GM18499 (cell line): Measurements from ENCODE around the gene PTBP2.

Experiments
- ATAC-seq: cut with Tn5 transposase; IDR thresholded peaks from one replicate; pipeline ENCODE4 v1.9.1; 2021; ENCODE audit warnings: moderate number of reproducible peaks; ENCODE audit not compliant: insufficient read depth, unreplicated experiment

PTBP2 gene

GRCh38 chr1:96808191-96808590 is 86.6 kb downstream of the PTBP2 start:
- ATAC-seq = no peak

- ATAC-seq = no peak
Measured at GRCh38 chr1:96815914-96816313, 94.3 kb downstream of the PTBP2 start.

GRCh38 chr1:96820107-96820506 is 98.5 kb downstream of the PTBP2 start:
- no peak for ATAC-seq

- ATAC-seq = no peak
Measured at GRCh38 chr1:96820671-96821070, 99.1 kb downstream of the PTBP2 start.

- ATAC-seq = no peak
Measured at GRCh38 chr1:96825231-96825630, 103.6 kb downstream of the PTBP2 start.

GRCh38 chr1:96825950-96826576 is 104.5 kb downstream of the PTBP2 start:
- ATAC-seq = no peak

- no peak for ATAC-seq
Measured at GRCh38 chr1:96833376-96833775, 111.8 kb downstream of the PTBP2 start.

GRCh38 chr1:96834986-96835385 is 113.4 kb downstream of the PTBP2 start:
- ATAC-seq = no peak

- ATAC-seq = no peak
Measured at GRCh38 chr1:96837057-96837780, 115.6 kb downstream of the PTBP2 start.

GRCh38 chr1:96837781-96838216 is 116.2 kb downstream of the PTBP2 start:
- ATAC-seq = no peak

GRCh38 chr1:96840396-96840795 is 118.8 kb downstream of the PTBP2 start:
- no peak for ATAC-seq

GRCh38 chr1:96842215-96842614 is 120.6 kb downstream of the PTBP2 start:
- no peak for ATAC-seq

- no peak for ATAC-seq
Measured at GRCh38 chr1:96843196-96843595, 121.6 kb downstream of the PTBP2 start.

- no peak for ATAC-seq
Measured at GRCh38 chr1:96843601-96844000, 122.0 kb downstream of the PTBP2 start.

GRCh38 chr1:96845464-96845863 is 123.9 kb downstream of the PTBP2 start:
- ATAC-seq = no peak

- ATAC-seq = no peak
Measured at GRCh38 chr1:96861836-96862235, 140.3 kb downstream of the PTBP2 start.

- no peak for ATAC-seq
Measured at GRCh38 chr1:96863449-96863848, 141.9 kb downstream of the PTBP2 start.
